ENCODE measurements around the gene GREM1.

The GREM1 gene

DNA sequence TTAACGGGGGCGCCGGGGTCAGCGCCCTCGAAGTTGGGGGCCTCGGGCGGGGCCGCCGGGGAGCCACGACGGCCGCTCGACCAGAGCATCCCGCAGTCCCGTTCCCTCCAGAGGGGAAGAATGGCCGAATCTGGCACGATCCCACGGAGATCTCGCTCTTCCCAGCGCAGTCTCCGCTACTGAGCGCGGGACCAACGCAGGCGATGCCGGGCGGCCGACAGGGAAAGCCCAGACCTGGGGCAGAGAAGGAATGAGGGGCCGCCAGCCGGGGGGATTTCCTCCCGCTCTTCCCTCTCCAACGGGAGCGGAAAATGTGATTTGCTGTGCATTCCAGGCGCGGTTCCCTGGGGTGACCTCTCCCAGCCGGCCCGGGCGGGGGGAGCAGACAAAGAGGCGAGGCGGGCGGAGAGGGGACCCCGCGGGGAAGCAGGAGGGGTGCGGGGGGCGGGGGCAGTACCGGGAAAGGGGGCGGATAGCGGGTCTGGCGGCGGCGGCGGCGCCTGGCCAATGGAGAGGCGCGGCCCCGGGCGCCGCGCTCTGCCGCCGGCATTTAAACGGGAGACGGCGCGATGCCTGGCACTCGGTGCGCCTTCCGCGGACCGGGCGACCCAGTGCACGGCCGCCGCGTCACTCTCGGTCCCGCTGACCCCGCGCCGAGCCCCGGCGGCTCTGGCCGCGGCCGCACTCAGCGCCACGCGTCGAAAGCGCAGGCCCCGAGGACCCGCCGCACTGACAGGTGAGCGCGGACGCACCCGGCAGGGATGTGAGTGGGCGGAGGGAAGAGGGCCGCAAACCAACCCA, at the start of gene GREM1:
Gene GREM1, plus strand, starts transcription at position 579 of the 801 bp plus-strand sequence. CDS start 12,687 bp downstream, outside the sequence.
- DNase-seq = no peak

DNA sequence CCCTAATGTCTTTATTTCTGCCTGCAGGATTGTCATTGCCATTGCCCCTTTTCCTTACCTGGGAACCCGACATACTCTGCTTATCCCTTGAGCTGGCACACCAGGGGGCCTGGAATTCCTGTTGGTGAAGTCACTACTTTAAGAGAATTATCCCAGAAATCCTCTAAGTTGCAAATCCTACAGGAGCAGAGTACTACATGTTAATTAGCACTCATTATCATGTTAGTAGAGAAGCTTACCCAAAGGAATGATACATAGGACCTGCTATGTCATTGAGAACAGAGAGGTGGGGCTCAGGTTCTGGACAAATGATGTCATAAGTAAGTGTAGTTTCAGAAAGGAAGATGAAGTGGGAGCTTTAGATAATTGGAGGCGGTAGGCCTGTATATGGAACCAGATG, 48.9 kb upstream of the GREM1 start:
- no peak for DNase-seq

DNA sequence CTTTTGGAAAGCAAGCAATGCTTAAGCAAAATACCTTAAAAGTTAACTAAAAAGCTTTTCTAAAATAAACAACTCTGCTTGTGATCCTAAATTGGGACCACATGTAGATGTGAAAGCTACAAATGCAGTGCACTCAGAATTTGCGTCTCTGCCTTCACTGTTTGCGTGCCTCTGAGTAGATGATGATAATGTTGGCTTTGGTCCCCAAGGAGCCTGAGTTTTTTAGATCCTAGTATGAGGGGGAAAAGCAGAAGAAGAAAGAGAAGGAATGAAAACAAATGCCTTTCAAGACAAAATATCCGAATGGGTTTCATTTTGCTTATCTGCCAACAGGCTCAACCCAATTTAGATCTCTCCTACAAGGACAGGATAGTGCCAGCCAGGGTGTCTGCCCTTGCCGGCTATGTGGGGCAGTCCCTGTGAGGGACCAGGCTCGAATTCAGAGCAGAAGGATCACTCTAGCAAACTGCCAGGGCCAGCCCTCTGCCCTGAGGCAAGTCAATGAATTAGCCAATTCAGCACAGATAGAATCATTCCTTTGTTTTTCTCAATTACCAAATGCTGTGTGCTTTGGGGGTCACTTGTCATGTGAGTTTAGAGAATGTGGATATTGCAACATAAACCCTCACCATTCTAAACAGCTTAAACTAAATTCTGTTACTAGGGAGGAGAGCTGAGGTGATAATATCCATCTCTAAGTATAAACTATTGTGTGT, 47.8 kb upstream of the GREM1 start:
- no peak for DNase-seq

DNA sequence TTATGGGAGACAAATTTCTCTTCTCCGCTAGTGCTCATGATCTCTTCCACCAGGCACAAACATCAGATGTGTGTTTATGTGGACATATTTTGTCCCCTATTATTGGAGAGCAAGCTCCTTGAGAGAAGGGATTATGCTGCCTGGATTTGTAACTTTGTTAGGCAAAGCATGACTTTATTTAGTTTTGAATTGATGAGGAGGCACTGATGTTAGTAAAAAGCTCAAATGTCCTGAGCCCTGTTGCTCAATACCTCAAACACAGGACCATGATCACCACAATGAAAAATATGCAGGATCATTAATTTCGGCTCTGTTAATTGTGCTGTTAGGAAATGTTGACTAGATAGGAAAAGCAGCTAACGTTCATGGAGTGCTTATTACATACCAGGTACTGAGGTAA, 47.2 kb upstream of the GREM1 start:
- DNase-seq = no peak

DNA sequence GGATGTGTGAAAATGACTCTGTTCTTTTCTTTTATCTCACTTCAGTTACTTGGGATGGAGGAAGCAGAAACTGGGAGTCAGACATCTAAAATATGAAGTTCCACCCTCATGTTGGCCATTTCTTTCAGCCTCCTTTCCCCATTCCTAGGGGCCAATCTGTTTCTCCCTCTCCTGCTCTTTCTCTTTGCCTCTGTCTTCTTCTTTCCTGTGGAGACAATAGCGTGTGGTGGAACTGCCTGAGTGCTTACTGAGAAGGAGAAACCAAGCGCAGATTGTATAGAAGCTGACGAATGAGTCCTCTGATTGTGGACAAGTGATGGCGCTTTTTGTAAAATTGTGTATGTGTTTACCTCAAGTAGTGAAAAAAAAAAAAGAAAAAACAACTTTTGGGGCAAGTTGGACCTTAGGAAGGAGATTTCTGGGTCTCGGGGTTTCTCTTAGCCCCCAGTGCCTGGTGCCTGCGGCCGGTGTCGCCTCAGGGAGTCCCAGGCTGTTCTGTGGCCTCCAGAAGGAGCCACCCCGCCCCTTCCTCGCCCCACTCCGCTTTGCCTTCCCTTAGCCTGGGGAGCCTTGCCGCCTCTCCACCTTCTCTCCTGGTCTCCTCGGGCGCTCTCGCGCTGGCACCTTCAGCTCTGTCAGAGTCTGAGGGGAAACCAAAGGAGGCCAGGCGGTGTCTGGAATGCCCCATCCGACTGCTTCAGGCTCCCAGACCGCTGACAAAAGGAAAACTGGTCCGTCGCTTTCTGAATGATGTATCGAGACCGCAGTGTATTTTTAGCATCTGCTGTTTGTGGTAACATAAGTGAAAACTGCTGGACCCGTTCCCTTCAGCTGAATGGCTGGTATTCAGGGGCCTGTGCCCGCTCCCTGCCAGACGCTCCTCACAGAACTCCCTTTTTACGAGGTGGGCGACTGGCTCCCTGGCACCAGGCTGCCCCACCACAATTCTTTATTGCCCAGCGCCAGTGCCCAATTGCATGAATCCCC, 46.2 kb upstream of the GREM1 start:
- no peak for DNase-seq

DNA sequence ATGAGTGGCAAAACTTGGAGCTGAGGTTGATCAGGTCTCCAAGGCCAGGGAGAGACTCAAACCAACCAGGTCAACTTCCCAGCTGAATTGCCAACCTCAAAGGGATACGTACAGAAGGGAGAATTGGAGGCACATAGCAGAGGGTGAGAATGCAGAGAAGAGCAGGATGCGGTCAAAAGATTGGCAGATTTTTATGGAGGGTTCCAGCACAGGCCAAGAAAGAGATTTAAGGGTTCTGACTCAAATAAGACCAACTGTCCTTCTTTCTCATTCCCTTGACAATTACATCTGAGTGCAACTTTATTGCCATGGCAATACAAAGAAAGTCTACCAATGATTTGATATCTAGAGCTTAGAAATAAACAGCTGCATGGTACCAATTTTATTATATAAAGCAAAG, 43.1 kb upstream of the GREM1 start:
- DNase-seq = no peak

DNA sequence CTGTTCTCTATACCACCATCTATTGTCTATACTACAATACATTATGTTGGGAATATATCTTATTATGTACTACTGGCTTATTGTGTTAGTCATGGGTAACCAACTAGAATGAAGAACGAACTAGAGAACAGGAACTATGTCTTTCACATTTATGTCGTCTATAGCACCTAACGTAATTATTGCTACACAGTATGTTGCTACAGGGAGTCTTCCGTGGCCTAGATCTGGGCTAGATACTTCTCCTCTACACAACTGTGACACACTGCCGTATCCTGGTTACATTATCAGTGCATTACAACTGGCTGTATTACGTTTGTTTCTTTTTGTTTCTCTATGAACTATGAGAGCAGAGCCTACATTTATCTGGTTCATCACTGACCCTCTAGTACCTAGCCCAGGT, 42.3 kb upstream of the GREM1 start:
- no peak for DNase-seq

DNA sequence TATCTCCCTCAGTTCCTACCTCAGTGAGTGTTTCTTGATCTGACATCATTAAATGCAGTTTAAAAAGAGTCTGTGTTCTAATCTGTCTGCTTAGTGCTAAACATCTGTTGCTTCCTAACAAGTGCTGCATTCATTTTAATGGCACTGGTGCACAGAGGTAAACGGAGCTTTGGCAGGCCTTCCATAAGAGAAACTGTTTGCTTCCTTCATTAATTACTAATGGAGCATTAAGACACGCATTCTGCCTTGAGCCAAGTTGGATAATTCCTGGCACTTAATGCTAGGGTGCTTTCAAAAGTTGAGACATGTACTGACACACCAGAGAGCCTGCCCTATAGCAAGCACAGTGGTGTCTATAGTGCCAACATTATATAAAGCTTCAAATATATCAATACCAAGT, 41.6 kb upstream of the GREM1 start:
- DNase-seq = no peak

DNA sequence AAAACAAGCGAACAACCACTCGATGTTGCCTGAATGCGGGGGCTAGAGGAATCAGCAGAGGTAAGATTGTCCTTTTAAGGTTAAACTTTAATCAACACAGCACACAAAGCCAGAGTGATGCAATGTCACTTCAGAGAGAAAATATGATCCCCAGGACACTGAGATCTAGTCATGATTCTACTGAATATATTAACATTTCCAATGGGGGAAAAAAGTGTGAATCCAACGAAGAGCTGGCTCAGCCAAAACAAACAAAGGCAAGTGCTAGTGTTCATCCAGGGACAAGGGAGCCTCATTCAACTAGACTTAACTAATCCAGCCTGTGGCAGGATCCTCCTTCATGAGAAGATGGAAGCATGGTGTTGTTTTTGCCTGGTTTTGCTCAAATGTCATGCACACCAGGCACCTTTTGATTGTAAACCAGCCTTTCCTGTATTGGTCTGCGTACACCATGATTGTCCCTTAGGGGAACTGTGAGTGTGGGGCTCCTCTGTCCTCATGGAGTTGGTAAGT, 40.5 kb upstream of the GREM1 start:
- DNase-seq = no peak

DNA sequence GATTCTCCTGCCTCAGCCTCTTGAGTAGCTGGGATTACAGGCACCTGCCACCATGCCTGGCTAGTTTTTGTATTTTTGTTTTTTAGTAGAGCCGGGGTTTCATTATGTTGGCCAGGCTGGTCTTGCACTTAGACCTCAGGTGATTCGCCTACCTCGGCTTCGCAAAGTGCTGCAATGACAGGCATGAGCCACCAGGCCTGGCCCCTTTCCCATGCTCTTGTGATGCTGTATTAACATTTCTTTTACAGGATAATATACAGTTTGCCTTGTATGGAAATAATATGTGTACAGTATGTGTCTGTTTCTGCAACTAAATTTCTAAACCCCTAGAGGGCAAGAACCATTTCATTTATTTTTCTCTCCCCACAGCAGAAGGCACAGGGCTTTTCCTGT, 38.5 kb upstream of the GREM1 start:
- DNase-seq = no peak

DNA sequence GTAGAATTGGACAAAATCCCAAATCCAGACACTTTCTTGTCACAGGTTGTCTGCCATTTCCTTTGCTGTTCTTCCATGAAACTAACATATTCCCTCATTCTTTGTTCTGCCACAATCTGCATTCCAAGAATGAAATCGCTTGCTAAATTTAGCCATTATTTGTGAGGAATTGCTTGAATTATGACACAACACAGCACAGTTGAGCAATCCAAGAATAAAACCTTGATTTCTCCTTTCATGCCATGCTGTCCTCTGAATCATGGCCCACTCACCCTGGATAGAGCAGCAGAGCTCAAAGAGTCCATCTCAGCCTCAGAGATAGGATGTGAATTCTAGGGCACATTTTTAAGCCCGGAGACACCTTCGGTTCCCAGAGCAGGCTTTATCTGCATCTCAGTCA, 35.2 kb upstream of the GREM1 start:
- no peak for DNase-seq

DNA sequence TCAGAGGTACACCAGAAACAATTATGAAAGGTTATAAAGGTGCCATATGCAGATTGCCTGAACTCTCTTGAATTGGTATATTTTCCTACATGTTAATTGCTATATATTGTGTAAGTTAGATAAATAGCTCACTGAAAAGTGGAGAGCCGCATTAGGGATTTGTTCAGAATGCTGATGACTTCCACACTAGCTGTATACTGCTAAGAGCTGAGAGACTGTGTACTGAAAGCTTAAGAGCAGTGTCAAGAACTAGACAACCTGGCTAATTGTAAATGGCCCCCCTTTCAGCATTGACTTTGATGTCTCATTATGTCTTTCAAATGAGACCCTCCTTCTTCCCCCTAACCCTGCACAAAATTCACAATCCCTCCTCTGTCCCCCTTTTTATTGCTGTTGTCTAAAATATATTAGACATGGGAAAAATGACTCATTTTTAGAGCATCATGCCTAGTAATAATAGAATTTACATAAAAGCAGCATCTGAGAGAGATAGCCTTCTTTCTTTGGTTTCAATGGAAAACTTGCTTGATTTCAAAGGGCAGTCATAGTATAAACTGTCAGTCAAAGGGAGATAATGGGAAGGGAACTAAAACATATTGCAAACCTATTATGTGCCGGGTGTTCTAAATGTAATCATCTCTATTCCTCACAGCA, 34.7 kb upstream of the GREM1 start:
- no peak for DNase-seq

DNA sequence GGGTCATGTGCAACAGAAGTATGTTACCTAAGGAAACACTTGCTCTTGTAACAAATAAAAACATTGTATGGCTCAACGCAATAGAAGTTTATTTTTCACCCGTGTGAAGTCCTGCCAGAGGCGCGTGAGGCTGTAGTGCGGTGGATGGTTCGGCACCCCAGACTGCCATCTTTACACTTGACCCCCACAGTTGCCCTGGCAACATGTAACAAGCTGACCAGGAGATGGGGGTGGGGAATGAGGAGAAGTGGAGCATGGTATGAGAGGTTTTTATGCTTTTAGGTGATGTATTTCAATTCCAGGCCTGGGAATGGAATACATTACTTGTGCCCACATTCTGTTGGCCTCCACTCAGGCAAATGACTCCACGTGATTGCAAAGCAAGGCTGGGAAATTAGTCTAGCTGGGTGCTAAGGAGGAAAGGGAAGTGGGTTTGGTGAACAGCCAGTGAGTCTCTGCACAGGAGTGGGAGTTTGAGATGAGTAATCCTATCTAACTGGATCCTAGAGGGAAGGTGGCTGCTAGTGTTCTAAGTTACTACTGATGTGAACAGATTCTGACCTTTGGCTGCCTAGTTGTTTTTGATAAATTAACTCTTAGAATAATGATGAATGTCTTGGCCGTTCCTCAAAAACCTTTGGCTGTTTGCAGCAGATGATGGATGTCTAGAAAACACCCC, 33.8 kb upstream of the GREM1 start:
- no peak for DNase-seq

DNA sequence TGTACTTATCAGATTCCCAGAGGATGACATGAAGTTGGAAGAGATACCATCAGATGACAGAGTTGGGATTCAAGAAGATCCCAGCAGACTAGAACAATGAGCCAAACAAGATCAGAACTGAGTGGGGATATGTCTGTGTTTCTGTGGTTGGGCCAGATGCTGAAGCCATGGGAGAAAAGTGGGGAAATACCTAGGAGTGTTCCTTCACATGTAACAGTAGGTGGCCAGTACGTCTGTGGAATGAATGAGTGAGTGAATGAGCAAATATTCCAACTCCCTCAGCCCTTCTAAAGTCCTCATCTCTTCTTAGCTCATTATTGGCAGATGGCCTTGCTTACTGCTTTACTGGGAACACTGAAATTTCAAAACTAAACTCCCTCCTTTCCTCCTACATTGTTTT, 32.2 kb upstream of the GREM1 start:
- no peak for DNase-seq

DNA sequence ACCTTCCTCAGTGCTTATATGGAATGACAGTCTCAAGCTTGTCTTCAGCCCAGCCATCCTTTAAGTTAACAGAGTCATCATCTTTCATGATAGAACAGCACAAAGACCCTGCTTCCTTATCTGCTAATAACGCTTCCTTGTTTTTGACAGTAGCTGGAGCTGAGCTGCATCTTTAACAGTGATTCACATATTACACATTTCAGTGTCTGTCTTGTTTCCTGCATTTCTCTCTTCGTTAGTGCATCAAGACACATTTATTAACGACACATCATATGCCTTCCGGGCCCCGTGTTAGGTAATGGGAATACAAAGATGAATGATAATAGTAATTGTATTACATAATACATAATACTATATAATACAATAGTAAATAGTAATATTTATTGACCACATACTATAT, 30.2 kb upstream of the GREM1 start:
- DNase-seq = no peak

DNA sequence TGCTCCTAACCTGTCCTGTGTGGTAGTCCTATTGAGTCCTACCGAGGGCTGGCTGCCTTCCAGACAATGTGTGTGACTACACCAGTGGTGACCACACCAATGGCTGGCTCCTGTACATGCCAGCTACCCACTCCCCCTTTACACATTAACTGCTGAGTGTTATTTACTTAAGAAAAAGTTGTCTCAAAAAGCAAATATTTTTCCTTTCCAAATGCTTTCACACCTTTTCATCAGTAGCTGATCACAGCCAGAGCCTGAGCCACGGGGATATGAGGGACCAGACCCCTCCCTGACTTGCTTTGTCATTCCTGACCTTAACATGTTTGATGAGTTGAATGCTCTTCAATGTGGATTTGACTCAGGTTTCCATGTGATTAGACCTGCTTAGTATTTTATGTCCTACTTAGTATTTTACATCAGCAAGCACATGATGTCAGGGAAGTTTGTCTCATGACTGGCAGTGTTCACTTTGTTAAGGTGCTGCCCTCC, 29.6 kb upstream of the GREM1 start:
- no peak for DNase-seq

DNA sequence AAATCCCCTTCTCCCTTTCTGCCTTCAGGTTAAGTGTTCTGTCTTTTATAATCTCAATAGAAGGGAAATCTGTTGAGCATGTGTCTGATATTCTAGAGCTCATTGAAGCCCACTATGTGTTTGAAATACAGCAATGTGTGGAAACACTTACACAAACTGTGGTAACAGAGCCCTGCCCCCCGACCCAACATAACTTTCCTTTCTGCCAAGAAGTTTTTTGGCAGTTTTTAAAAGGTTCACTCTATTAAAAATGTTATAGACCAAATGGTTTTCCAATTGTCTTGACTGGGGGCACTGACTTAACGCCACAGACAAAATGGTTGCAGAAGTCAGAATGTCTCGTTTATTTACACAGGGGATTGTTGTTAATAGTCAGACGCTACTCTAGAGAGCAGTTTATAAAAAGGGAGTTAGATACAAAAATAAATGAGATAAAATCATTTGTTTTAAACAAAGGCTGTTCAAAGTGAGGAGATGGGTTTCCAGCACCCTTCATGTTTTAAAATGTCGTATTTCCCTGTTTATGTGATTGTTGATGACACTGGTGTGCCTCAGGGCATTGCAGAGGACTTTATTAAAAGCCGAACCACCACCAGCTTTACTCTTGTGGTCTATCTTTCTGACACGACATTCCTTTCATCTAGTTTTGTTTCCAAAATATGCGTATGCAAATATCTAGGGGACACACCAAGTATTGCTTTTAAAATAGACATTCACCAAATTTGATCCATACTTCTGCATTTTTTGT, 26.7 kb upstream of the GREM1 start:
- DNase-seq = no peak

DNA sequence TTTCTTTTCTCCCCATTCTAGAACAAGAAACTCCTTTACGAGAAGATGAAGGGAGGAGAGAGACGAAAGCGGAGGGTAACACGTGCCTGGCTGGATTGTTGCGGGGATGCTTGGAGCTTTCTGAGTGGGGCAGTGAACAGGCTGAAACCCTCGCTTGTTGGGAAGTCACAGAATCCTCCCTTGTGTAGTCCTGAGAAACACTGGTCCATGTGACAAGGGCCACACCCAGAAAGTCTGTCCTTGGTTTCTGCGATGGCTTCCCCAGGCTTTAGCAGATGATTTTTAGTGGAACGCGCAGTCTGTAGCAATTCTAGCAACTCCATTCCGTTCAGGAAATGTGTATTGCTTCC, 26.1 kb upstream of the GREM1 start:
- no peak for DNase-seq

DNA sequence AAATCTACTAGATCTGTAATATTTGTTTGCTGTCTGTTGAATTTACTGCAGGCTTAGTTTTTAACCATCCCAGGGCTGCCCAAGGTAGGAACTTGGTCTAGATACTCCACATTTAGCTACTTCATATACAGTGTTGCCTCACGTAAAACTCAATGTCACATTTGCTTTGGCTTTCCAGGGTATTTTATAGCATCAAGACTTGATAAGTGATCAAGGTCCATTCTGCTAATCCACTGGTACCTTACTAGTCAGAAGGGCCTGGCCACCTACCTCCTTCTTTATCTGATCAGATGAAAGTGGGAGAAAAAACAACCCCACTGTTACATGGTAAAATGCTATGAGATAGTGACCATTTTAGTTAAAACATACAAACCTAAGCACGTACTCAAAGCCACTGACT, 25.5 kb upstream of the GREM1 start:
- no peak for DNase-seq

DNA sequence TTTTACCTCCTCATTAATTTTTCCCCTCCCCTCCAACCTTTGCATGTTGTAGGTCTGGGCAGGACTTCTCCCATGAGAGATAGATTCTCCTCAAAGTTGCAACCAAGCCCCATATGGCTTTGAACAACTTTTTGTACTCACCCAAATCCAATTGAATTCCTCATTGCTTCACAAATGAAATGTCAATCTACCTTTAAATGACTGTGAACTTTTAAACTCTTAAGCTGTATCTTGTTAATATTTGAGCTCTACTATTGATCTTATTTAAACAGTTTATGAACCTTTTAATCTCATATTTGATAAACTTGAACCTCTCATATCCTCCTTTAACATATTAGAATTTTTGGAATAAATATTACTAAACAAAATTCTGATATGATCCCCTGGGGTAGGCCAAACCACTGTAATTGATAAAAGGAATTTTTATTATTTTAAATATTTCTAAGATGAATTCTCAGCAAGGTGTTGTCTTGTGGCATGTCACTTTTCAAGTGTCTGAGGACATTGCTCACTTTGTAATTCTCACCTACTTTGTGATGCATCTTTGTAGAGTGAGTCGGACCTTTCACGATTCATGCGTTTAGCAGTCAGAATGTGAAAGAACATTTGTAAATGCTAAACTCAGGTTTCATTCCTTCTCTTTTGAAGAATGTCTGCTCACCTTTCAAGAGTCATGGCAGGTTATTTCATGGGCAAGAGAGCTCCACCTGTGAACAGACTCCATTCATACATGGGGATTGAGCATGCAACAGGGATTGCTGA, 23.4 kb upstream of the GREM1 start:
- no peak for DNase-seq

Data from activated CD4-positive, alpha-beta T cell treated with anti-CD3 and anti-CD28 coated beads, Interleukin-2, amount 50 U/mL, for 4 hours (primary cell).